ENCODE data around the gene SDHAF2.

The SDHAF2 gene

DNA sequence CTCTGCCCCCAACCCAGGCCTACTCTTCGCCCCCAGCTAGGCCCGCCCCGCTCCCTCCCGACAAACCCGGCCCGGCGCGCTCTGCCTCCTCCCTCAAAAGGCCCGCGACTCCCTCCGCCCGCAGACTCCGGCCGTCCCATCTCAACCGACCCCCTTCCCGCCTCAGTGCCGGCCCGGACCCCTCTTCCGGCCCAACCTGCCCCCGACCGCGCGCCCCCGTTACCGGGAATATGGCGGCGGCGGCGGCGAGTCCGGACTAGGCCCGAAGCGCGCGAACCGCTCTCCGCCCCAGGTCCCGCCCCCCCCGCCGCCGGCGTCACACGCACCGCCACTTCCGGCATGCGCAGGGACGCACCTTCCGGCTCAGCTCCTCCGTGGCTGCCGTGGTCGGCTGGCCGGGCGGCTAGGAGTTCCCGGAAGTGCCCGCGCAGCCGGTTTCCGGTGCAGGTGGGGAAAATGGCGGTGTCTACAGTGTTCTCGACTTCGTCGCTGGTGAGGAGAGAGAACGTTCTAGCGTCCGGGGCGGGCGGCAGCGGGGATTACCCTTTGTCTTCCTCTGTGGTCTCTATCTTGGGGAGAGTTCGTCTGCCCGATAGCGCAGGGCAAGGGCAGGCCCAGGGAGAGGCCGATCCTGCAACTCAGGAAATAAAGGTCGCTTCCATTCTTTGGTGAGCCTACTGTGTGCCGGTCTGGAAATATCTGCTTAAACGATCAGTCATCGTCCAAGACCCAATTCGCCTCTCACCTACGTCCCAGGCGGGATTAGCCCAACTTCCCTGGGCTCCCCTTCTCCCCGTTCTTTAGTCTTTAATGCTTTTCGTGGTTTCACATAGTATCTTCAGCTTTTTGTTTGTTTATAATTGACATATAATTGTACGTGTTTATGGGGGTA lies at the start of gene SDHAF2, which contains the start of gene CPSF7 (continued):
- TF ChIP-seq, protein P1, sequence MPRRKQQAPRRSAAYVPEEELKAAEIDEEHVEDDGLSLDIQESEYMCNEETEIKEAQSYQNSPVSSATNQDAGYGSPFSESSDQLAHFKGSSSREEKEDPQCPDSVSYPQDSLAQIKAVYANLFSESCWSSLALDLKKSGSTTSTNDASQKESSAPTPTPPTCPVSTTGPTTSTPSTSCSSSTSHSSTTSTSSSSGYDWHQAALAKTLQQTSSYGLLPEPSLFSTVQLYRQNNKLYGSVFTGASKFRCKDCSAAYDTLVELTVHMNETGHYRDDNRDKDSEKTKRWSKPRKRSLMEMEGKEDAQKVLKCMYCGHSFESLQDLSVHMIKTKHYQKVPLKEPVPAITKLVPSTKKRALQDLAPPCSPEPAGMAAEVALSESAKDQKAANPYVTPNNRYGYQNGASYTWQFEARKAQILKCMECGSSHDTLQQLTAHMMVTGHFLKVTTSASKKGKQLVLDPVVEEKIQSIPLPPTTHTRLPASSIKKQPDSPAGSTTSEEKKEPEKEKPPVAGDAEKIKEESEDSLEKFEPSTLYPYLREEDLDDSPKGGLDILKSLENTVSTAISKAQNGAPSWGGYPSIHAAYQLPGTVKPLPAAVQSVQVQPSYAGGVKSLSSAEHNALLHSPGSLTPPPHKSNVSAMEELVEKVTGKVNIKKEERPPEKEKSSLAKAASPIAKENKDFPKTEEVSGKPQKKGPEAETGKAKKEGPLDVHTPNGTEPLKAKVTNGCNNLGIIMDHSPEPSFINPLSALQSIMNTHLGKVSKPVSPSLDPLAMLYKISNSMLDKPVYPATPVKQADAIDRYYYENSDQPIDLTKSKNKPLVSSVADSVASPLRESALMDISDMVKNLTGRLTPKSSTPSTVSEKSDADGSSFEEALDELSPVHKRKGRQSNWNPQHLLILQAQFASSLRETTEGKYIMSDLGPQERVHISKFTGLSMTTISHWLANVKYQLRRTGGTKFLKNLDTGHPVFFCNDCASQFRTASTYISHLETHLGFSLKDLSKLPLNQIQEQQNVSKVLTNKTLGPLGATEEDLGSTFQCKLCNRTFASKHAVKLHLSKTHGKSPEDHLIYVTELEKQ (tag by site-specific recombination; IDR thresholded peaks at IDR 0.05; ENCODE audit: borderline replicate concordance), result 0 out of 2 replicates have a peak, but pooled peaks have one; percentile 18
- TF ChIP-seq, protein P2, sequence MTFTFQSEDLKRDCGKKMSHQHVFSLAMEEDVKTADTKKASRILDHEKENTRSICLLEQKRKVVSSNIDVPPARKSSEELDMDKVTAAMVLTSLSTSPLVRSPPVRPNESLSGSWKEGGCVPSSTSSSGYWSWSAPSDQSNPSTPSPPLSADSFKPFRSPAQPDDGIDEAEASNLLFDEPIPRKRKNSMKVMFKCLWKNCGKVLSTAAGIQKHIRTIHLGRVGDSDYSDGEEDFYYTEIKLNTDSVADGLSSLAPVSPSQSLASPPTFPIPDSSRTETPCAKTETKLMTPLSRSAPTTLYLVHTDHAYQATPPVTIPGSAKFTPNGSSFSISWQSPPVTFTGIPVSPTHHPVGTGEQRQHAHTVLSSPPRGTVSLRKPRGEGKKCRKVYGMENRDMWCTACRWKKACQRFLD (tag by site-specific recombination; IDR thresholded peaks at IDR 0.05), result no peak; the same call in 1 of the 2 replicates
- no peak for TF ChIP-seq ZNF837 (tag by site-specific recombination; IDR thresholded peaks at IDR 0.05)
- TF ChIP-seq, protein P3, sequence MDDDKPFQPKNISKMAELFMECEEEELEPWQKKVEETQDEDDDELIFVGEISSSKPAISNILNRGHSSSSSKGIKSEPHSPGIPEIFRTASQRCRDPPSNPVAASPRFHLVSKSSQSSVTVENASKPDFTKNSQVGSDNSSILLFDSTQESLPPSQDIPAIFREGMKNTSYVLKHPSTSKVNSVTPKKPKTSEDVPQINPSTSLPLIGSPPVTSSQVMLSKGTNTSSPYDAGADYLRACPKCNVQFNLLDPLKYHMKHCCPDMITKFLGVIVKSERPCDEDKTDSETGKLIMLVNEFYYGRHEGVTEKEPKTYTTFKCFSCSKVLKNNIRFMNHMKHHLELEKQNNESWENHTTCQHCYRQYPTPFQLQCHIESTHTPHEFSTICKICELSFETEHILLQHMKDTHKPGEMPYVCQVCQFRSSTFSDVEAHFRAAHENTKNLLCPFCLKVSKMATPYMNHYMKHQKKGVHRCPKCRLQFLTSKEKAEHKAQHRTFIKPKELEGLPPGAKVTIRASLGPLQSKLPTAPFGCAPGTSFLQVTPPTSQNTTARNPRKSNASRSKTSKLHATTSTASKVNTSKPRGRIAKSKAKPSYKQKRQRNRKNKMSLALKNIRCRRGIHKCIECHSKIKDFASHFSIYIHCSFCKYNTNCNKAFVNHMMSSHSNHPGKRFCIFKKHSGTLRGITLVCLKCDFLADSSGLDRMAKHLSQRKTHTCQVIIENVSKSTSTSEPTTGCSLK (tag by site-specific recombination; IDR thresholded peaks at IDR 0.05), result no peak
- no peak for TF ChIP-seq RBAK (tag by site-specific recombination; IDR thresholded peaks at IDR 0.05)
- no peak for TF ChIP-seq ZNF510 (tag by site-specific recombination; IDR thresholded peaks at IDR 0.05; ENCODE audit: insufficient replicate concordance)
- TF ChIP-seq, protein P4, sequence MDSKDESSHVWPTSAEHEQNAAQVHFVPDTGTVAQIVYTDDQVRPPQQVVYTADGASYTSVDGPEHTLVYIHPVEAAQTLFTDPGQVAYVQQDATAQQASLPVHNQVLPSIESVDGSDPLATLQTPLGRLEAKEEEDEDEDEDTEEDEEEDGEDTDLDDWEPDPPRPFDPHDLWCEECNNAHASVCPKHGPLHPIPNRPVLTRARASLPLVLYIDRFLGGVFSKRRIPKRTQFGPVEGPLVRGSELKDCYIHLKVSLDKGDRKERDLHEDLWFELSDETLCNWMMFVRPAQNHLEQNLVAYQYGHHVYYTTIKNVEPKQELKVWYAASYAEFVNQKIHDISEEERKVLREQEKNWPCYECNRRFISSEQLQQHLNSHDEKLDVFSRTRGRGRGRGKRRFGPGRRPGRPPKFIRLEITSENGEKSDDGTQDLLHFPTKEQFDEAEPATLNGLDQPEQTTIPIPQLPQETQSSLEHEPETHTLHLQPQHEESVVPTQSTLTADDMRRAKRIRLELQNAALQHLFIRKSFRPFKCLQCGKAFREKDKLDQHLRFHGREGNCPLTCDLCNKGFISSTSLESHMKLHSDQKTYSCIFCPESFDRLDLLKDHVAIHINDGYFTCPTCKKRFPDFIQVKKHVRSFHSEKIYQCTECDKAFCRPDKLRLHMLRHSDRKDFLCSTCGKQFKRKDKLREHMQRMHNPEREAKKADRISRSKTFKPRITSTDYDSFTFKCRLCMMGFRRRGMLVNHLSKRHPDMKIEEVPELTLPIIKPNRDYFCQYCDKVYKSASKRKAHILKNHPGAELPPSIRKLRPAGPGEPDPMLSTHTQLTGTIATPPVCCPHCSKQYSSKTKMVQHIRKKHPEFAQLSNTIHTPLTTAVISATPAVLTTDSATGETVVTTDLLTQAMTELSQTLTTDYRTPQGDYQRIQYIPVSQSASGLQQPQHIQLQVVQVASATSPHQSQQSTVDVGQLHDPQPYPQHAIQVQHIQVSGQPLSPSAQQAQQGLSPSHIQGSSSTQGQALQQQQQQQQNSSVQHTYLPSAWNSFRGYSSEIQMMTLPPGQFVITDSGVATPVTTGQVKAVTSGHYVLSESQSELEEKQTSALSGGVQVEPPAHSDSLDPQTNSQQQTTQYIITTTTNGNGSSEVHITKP (tag by site-specific recombination; IDR thresholded peaks at IDR 0.05), result no peak
- peak; percentile 81 for TF ChIP-seq KLF16 (tag by site-specific recombination; IDR thresholded peaks at IDR 0.05)
- no peak for TF ChIP-seq ZNF24 (tag by site-specific recombination; IDR thresholded peaks at IDR 0.05)
- TF ChIP-seq, protein P5, sequence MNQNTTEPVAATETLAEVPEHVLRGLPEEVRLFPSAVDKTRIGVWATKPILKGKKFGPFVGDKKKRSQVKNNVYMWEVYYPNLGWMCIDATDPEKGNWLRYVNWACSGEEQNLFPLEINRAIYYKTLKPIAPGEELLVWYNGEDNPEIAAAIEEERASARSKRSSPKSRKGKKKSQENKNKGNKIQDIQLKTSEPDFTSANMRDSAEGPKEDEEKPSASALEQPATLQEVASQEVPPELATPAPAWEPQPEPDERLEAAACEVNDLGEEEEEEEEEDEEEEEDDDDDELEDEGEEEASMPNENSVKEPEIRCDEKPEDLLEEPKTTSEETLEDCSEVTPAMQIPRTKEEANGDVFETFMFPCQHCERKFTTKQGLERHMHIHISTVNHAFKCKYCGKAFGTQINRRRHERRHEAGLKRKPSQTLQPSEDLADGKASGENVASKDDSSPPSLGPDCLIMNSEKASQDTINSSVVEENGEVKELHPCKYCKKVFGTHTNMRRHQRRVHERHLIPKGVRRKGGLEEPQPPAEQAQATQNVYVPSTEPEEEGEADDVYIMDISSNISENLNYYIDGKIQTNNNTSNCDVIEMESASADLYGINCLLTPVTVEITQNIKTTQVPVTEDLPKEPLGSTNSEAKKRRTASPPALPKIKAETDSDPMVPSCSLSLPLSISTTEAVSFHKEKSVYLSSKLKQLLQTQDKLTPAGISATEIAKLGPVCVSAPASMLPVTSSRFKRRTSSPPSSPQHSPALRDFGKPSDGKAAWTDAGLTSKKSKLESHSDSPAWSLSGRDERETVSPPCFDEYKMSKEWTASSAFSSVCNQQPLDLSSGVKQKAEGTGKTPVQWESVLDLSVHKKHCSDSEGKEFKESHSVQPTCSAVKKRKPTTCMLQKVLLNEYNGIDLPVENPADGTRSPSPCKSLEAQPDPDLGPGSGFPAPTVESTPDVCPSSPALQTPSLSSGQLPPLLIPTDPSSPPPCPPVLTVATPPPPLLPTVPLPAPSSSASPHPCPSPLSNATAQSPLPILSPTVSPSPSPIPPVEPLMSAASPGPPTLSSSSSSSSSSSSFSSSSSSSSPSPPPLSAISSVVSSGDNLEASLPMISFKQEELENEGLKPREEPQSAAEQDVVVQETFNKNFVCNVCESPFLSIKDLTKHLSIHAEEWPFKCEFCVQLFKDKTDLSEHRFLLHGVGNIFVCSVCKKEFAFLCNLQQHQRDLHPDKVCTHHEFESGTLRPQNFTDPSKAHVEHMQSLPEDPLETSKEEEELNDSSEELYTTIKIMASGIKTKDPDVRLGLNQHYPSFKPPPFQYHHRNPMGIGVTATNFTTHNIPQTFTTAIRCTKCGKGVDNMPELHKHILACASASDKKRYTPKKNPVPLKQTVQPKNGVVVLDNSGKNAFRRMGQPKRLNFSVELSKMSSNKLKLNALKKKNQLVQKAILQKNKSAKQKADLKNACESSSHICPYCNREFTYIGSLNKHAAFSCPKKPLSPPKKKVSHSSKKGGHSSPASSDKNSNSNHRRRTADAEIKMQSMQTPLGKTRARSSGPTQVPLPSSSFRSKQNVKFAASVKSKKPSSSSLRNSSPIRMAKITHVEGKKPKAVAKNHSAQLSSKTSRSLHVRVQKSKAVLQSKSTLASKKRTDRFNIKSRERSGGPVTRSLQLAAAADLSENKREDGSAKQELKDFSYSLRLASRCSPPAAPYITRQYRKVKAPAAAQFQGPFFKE (tag by site-specific recombination; IDR thresholded peaks at IDR 0.05; ENCODE audit: borderline replicate concordance), result no peak
- TF ChIP-seq, protein P6, sequence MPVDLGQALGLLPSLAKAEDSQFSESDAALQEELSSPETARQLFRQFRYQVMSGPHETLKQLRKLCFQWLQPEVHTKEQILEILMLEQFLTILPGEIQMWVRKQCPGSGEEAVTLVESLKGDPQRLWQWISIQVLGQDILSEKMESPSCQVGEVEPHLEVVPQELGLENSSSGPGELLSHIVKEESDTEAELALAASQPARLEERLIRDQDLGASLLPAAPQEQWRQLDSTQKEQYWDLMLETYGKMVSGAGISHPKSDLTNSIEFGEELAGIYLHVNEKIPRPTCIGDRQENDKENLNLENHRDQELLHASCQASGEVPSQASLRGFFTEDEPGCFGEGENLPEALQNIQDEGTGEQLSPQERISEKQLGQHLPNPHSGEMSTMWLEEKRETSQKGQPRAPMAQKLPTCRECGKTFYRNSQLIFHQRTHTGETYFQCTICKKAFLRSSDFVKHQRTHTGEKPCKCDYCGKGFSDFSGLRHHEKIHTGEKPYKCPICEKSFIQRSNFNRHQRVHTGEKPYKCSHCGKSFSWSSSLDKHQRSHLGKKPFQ (tag by site-specific recombination; IDR thresholded peaks at IDR 0.05), result no peak
- no peak for TF ChIP-seq GFI1B (tag by site-specific recombination; IDR thresholded peaks at IDR 0.05)
- no peak for TF ChIP-seq ZNF426 (tag by site-specific recombination; IDR thresholded peaks at IDR 0.05)
- TF ChIP-seq, protein P7, sequence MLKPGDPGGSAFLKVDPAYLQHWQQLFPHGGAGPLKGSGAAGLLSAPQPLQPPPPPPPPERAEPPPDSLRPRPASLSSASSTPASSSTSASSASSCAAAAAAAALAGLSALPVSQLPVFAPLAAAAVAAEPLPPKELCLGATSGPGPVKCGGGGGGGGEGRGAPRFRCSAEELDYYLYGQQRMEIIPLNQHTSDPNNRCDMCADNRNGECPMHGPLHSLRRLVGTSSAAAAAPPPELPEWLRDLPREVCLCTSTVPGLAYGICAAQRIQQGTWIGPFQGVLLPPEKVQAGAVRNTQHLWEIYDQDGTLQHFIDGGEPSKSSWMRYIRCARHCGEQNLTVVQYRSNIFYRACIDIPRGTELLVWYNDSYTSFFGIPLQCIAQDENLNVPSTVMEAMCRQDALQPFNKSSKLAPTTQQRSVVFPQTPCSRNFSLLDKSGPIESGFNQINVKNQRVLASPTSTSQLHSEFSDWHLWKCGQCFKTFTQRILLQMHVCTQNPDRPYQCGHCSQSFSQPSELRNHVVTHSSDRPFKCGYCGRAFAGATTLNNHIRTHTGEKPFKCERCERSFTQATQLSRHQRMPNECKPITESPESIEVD (tag by site-specific recombination; IDR thresholded peaks at IDR 0.05), result no peak
- TF ChIP-seq, protein P8, sequence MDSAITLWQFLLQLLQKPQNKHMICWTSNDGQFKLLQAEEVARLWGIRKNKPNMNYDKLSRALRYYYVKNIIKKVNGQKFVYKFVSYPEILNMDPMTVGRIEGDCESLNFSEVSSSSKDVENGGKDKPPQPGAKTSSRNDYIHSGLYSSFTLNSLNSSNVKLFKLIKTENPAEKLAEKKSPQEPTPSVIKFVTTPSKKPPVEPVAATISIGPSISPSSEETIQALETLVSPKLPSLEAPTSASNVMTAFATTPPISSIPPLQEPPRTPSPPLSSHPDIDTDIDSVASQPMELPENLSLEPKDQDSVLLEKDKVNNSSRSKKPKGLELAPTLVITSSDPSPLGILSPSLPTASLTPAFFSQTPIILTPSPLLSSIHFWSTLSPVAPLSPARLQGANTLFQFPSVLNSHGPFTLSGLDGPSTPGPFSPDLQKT (IDR thresholded peaks at IDR 0.05; ENCODE audit: borderline replicate concordance, low read depth, low read length), result peak; percentile 30; the same call in 1 of the 2 replicates

Measured in HEK293 (cell line).